22Rv1 (cell line): ENCODE measurements around the gene SIRT1.

Source experiments
- CTCF ChIP-seq: fragments of 450-650 bp; IDR thresholded peaks from 2 replicates; pipeline ENCODE4 v1.5.1; 2017; ENCODE audit warnings: mild to moderate bottlenecking
- ZFX ChIP-seq: fragments of 450-650 bp; IDR thresholded peaks from 2 replicates; pipeline ENCODE4 v1.6.1; 2017; ENCODE audit warnings: antibody characterized with exemption, borderline replicate concordance

GRCh38 chr10:67934336-67934735 is 49.9 kb downstream of the SIRT1 start:
- TF ChIP-seq CTCF (no peak), ZFX (no peak)
